Measurements from ENCODE around the gene MROH8. TPM values are rescaled to one million over a fixed set of nuclear protein-coding genes. Genes with fewer than 3 reads are reported as not detected.
"Not testable (repeated sequence)": the region's sequence is repeated elsewhere in the genome, so short reads cannot be mapped to it uniquely, and the experiment has no call there.

Gene MROH8
- total RNA-seq, 4 donors from 2014 or later = 0.54 to 14.0 (median 3.2) TPM

GRCh38 chr20:37081717-37082289 lies 97.5 kb downstream of the MROH8 start:
- no peaks in the 10 kb centered on the region for H3K4me1 ChIP-seq
- H3K4me3 ChIP-seq = no peak overlapping the region
- no peaks in the 10 kb centered on the region for H3K27me3 ChIP-seq
- peaks cover 0 to 4% (median 0%) of the 10 kb centered on the region in 3 donors for H3K36me3 ChIP-seq
- TF ChIP-seq CTCF (IDR thresholded peaks at IDR 0.05) = peak in 4 of 6 experiments; percentile 26 to 46 (median 35)
- TF ChIP-seq POLR2A (IDR thresholded peaks at IDR 0.05) = no peak
- DNase-seq = peak in 2 of 3 donors; percentile 38 to 64
- H3K27ac ChIP-seq = no peak overlapping the region
- H3K9me3 ChIP-seq = no peaks in the 10 kb centered on the region

- no peaks in the 10 kb centered on the region for H3K27me3 ChIP-seq
- H3K36me3 ChIP-seq = no peaks in the 10 kb centered on the region
- no peak overlapping the region for H3K4me3 ChIP-seq
- TF ChIP-seq CTCF (IDR thresholded peaks at IDR 0.05) = no peak
- TF ChIP-seq POLR2A (IDR thresholded peaks at IDR 0.05) = no peak
- no peak for DNase-seq
- no peaks in the 10 kb centered on the region for H3K9me3 ChIP-seq
- H3K27ac ChIP-seq = no peak overlapping the region
- no peaks in the 10 kb centered on the region for H3K4me1 ChIP-seq
Observed at GRCh38 chr20:37077009-37077408, 102.3 kb downstream of the MROH8 start.

- Histone ChIP-seq H3K36me3 (no peaks in the 10 kb centered on the region), H3K9me3 (no peaks in the 10 kb centered on the region), H3K4me3 (no peak overlapping the region), H3K27ac (no peak overlapping the region), H3K27me3 (no peaks in the 10 kb centered on the region), H3K4me1 (no peaks in the 10 kb centered on the region)
- DNase-seq = no peak
- TF ChIP-seq POLR2A (IDR thresholded peaks at IDR 0.05) (no peak), CTCF (IDR thresholded peaks at IDR 0.05) (no peak)
Observed at GRCh38 chr20:37075932-37076685, 103.2 kb downstream of the MROH8 start.

DNA sequence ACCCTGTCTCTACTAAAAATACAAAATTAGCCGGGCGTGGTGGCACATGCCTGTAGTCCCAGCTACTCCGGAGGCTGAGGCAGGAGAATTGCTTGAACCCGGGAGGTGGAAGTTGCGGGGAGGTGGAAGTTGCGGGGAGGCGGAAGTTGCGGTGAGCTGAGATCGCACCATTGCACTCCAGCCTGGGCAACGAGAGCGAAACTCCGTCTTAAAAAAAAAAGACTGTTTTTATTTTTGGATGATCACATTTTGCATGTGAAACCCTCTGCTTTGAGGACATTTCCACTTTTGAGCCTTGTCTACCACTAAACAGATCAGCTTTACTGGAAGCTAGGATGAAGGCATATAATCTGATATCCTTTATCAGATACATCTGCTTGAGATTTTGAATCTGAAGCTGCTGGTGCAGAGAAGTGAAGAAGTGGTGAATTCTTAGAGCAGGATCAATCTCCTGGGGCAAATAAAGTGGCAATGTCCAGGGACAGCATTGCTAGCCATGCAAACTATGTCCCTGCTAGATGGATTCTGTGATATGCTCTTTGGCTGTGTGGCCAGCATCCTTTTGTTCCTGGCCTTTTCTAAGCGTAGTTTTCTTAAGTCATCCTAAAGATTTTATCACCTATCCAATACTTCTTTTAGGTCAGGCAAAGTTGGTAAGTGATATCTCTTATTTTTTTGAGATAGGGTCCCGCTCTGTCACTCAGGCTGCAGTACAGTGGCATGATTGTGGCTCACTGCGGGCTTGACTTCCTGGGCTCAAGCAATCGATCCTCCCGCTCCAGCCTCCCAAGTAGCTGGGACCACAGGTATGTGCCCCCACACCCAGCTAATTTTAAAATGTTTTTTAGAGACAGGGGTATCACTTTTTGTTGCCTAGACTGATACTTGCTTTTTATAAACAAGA lies 106.8 kb downstream of the MROH8 start:
- Histone ChIP-seq H3K27ac (no peak overlapping the region), H3K27me3 (no peaks in the 10 kb centered on the region), H3K36me3 (no peaks in the 10 kb centered on the region), H3K4me3 (no peak overlapping the region), H3K9me3 (no peaks in the 10 kb centered on the region), H3K4me1 (no peaks in the 10 kb centered on the region)
- no peak for DNase-seq
- TF ChIP-seq CTCF (IDR thresholded peaks at IDR 0.05) = no peak
- no peak for TF ChIP-seq POLR2A (IDR thresholded peaks at IDR 0.05)

- Histone ChIP-seq H3K36me3 (peaks cover 0 to 2% (median 0%) of the 10 kb centered on the region in 3 donors), H3K27me3 (no peaks in the 10 kb centered on the region), H3K4me1 (no peaks in the 10 kb centered on the region), H3K4me3 (no peak overlapping the region), H3K27ac (no peak overlapping the region), H3K9me3 (no peaks in the 10 kb centered on the region)
- peak in 2 of 3 donors; percentile 39 to 47 for DNase-seq
- TF ChIP-seq POLR2A (IDR thresholded peaks at IDR 0.05) = no peak
- TF ChIP-seq CTCF (IDR thresholded peaks at IDR 0.05) = no peak
Observed at GRCh38 chr20:37071481-37071911, 107.9 kb downstream of the MROH8 start.

DNA sequence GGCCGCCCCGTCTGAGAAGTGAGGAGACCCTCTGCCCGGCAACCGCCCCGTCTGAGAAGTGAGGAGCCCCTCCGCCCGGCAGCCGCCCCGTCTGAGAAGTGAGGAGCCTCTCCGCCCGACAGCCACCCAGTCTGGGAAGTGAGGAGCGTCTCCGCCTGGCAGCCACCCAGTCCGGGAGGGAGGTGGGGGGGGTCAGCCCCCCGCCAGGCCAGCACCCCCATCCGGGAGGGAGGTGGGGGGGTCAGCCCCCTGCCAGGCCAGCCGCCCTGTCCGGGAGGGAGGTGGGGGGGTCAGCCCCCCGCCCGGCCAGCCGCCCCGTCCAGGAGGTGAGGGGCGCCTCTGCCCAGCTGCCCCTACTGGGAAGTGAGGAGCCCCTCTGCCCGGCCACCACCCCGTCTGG lies 109.8 kb downstream of the MROH8 start:
- not testable (repeated sequence) for H3K4me1 ChIP-seq, H3K27me3 ChIP-seq, DNase-seq, H3K36me3 ChIP-seq, H3K27ac ChIP-seq, H3K4me3 ChIP-seq, H3K9me3 ChIP-seq
